HCT116 (cell line): Measurements from ENCODE around the gene ZNF581. TPM values are rescaled to one million over a fixed set of nuclear protein-coding genes. Genes with fewer than 3 reads are reported as not detected.

Experiments used
- ATAC-seq: fragments of 200-7000 bp; cut with Tn5 transposase; 2 replicates; pipeline ENCODE4 v1.9.1; 2020; ENCODE audit warnings: mild to moderate bottlenecking, moderate library complexity
- BruUV-seq: library from RNA; stranded (reverse); fragments of 400-500 nt; replicated peaks from 2 replicates; lab custom pipeline; 2021; lab: Mats Ljungman, UMichigan
- CTCF ChIA-PET: fragments of 300-600 bp; sonication (Branson Sonifier 250); formaldehyde crosslinking; loops from one replicate; lab custom pipeline; 2021; ENCODE audit warnings: antibody characterized with exemption; lab: Charles Lee
- POLR2A ChIA-PET: fragments of 300-600, 350-600 bp; sonication (Branson Sonifier 250); formaldehyde crosslinking; loops from one replicate; lab custom pipeline; 2021; ENCODE audit warnings: antibody characterized with exemption; lab: Charles Lee
- RAD21 ChIA-PET, 2 experiments: fragments of 300-600 bp; sonication (Branson Sonifier 250); formaldehyde crosslinking; loops; one replicate each; lab custom pipeline; 2023; ENCODE audit warnings: low total read pairs in 2 of 2; ENCODE audit not compliant: uncharacterized antibody in 2 of 2, unreplicated experiment in 2 of 2, low non-redundant PET in 1 of 2; lab: Charles Lee
- DNase-seq: peaks from one replicate; pipeline ENCODE4 v3.0.0-alpha.2; 2010; ENCODE audit warnings: low read depth, low spot score
- H2AFZ ChIP-seq: fragments of 200-600 bp; shearing (Covaris generic), sonication (generic); 2 replicates; pipeline ENCODE4 v1.6.1; 2017; ENCODE audit warnings: low read depth, mixed run types, mixed read lengths, antibody characterized with exemption, low read length; ENCODE audit not compliant: poor library complexity, severe bottlenecking
- H3K27ac ChIP-seq: 2 replicates; pipeline ENCODE4 v1.5.1; 2012; ENCODE audit warnings: low read depth, low read length
- H3K27me3 ChIP-seq: fragments of 200-600 bp; sonication (generic); 2 replicates; pipeline ENCODE4 v1.6.1; 2016; ENCODE audit warnings: mixed run types, low read length, mixed read lengths; ENCODE audit not compliant: insufficient read depth
- H3K36me3 ChIP-seq, 2 experiments: fragments of 200-500 bp in 1 of 2; fragments of 200-600 bp in 1 of 2; sonication (Bioruptor generic) in 1 of 2; sonication (generic) in 1 of 2; 2 replicates each; pipeline versions ENCODE4 v1.5.1 to v1.6.1; 2014 to 2016; ENCODE audit warnings: low read length in 2 of 2, inconsistent platforms in 1 of 2, mixed read lengths in 1 of 2, mixed run types in 1 of 2; ENCODE audit not compliant: insufficient read depth in 2 of 2, control insufficient read depth in 1 of 2
- H3K4me1 ChIP-seq, 2 experiments: fragments of 200-600 bp in 1 of 2; sonication (generic) in 1 of 2; 2 replicates each; pipeline versions ENCODE4 v1.5.1 to v1.6.1; 2012 to 2017; ENCODE audit warnings: low read length in 2 of 2, inconsistent platforms in 1 of 2, mild to moderate bottlenecking in 1 of 2, mixed read lengths in 1 of 2, mixed run types in 1 of 2, moderate library complexity in 1 of 2; ENCODE audit not compliant: insufficient read depth in 2 of 2, control insufficient read depth in 1 of 2
- H3K4me2 ChIP-seq: fragments of 200-600 bp; sonication (generic); 2 replicates; pipeline ENCODE4 v1.6.1; 2017; ENCODE audit warnings: mixed run types, low read length, mixed read lengths
- H3K4me3 ChIP-seq, 2 experiments: fragments of 200-600 bp in 1 of 2; sonication (generic) in 1 of 2; replicated peaks in 1 of 2; 2 replicates each; pipeline ENCODE4 v1.5.1; 2011 to 2016; ENCODE audit warnings: low read length in 2 of 2, control low read depth in 1 of 2, low read depth in 1 of 2, mild to moderate bottlenecking in 1 of 2, mixed read lengths in 1 of 2, mixed run types in 1 of 2
- H3K79me2 ChIP-seq: fragments of 200-600 bp; sonication (generic); 2 replicates; pipeline ENCODE4 v1.6.1; 2017; ENCODE audit warnings: mild to moderate bottlenecking, mixed run types, low read length, moderate library complexity, mixed read lengths; ENCODE audit not compliant: insufficient read depth
- H3K9ac ChIP-seq: fragments of 200-600 bp; sonication (generic); 2 replicates; pipeline ENCODE4 v1.6.1; 2016; ENCODE audit warnings: low read length, mixed read lengths
- H3K9me2 ChIP-seq: fragments of 200-600 bp; sonication (generic), shearing (Covaris generic); 2 replicates; pipeline ENCODE4 v1.6.1; 2017; ENCODE audit warnings: mixed run types, mild to moderate bottlenecking, moderate library complexity; ENCODE audit not compliant: insufficient read depth
- H3K9me3 ChIP-seq, 2 experiments: fragments of 200-500 bp in 1 of 2; fragments of 200-600 bp in 1 of 2; sonication (Bioruptor generic) in 1 of 2; sonication (generic) in 1 of 2; 2 replicates each; pipeline ENCODE4 v1.6.1; 2014 to 2017; ENCODE audit warnings: low read length in 2 of 2, mixed read lengths in 2 of 2, inconsistent platforms in 1 of 2, low read depth in 1 of 2, mild to moderate bottlenecking in 1 of 2, mixed run types in 1 of 2, moderate library complexity in 1 of 2; ENCODE audit not compliant: control insufficient read depth in 1 of 2, insufficient read depth in 1 of 2
- H4K20me1 ChIP-seq: fragments of 200-600 bp; sonication (generic), shearing (Covaris generic); 2 replicates; pipeline ENCODE4 v1.6.1; 2017; ENCODE audit warnings: mixed run types, mild to moderate bottlenecking, moderate library complexity; ENCODE audit not compliant: insufficient read depth
- ATF3 ChIP-seq: IDR thresholded peaks from 2 replicates; pipeline ENCODE4 v1.6.1; 2012
- CBX3 ChIP-seq: IDR thresholded peaks from 2 replicates; pipeline ENCODE4 v1.6.1; 2012; ENCODE audit warnings: low read depth
- CEBPB ChIP-seq: IDR thresholded peaks from 2 replicates; pipeline ENCODE4 v1.6.1; 2012; ENCODE audit warnings: low read depth
- CTCF ChIP-seq, 3 experiments: fragments of 200-600 bp in 1 of 3; sonication (generic) in 1 of 3; IDR thresholded peaks in 2 of 3; conservative IDR thresholded peaks in 1 of 3; 2 replicates each; pipeline ENCODE4 v1.5.1; 2012 to 2017; ENCODE audit warnings: low read depth in 2 of 3, low read length in 2 of 3, antibody characterized with exemption in 1 of 3, borderline replicate concordance in 1 of 3, control low read depth in 1 of 3, mild to moderate bottlenecking in 1 of 3, mixed read lengths in 1 of 3, mixed run types in 1 of 3, moderate library complexity in 1 of 3; ENCODE audit not compliant: insufficient read depth in 1 of 3
- EGR1 ChIP-seq: IDR thresholded peaks from 2 replicates; pipeline ENCODE4 v1.6.1; 2012; ENCODE audit warnings: low read depth
- EZH2 ChIP-seq: fragments of 200-600 bp; sonication (generic); IDR thresholded peaks from 2 replicates; pipeline ENCODE4 v1.6.1; 2017; ENCODE audit warnings: antibody characterized with exemption, mixed run types
- EZH2phosphoT487 ChIP-seq: fragments of 200-600 bp; IDR thresholded peaks from 2 replicates; pipeline ENCODE4 v1.6.1; 2018; ENCODE audit warnings: antibody characterized with exemption, borderline replicate concordance
- FOSL1 ChIP-seq: IDR thresholded peaks from 2 replicates; pipeline ENCODE4 v1.6.1; 2012; ENCODE audit warnings: low read depth
- RAD21 ChIP-seq: IDR thresholded peaks from 2 replicates; pipeline ENCODE4 v1.6.1; 2012; ENCODE audit warnings: low read depth, mild to moderate bottlenecking
- REST ChIP-seq: IDR thresholded peaks from 2 replicates; pipeline ENCODE4 v1.6.1; 2012; ENCODE audit warnings: low read depth
- SIN3A ChIP-seq: IDR thresholded peaks from 2 replicates; pipeline ENCODE4 v1.6.1; 2012; ENCODE audit warnings: low read depth
- SP1 ChIP-seq: IDR thresholded peaks from 2 replicates; pipeline ENCODE4 v1.6.1; 2012; ENCODE audit warnings: low read depth
- SRF ChIP-seq: IDR thresholded peaks from 2 replicates; pipeline ENCODE4 v1.6.1; 2012; ENCODE audit warnings: low read depth
- YY1 ChIP-seq: IDR thresholded peaks from 2 replicates; pipeline ENCODE4 v1.6.1; 2011; ENCODE audit warnings: low read length, low read depth, moderate library complexity, mild to moderate bottlenecking; ENCODE audit not compliant: insufficient replicate concordance; ENCODE audit errors: extremely low read depth
- ZFX ChIP-seq: fragments of 450-650 bp; IDR thresholded peaks from 2 replicates; pipeline ENCODE4 v1.6.1; 2017
- intact Hi-C: fragments of 100-400 bp; cut with micrococcal nuclease; formaldehyde crosslinking; loops from 2 replicates; pipeline ENCODE4 v1.10.0; 2022
- total RNA-seq: library from RNA; stranded (reverse); gene quantifications from one replicate; pipeline ENCODE4 v1.2.1, GENCODE V29; 2021; ENCODE audit not compliant: unreplicated experiment

The ZNF581 gene
- total RNA-seq, 1 experiment from 2014 or later, result 44.4 TPM

GRCh38 chr19:55615543-55616394, 27.7 kb upstream of the ZNF581 start:
- ATAC-seq (no peak), DNase-seq (no peak)
- TF ChIP-seq CEBPB, result no peak
- CTCF ChIA-PET, result no interaction called here
- Histone ChIP-seq H3K27ac (no peak overlapping the region), H3K9ac (no peak overlapping the region), H4K20me1 (no peaks in the 10 kb centered on the region), H2AFZ (no peak overlapping the region), H3K27me3 (no peaks in the 10 kb centered on the region), H3K79me2 (peaks cover 6% of the 10 kb centered on the region; the same call in 1 of the 2 replicates), H3K9me2 (no peaks in the 10 kb centered on the region), H3K4me3 (no peak overlapping the region), H3K9me3 (no peaks in the 10 kb centered on the region), H3K36me3 (peaks cover 0 to 7% of the 10 kb centered on the region in 2 experiments; a peak in 2 of 4 replicates), H3K4me2 (no peak overlapping the region), H3K4me1 (no peaks in the 10 kb centered on the region)
- no TSS peak for BruUV-seq
- POLR2A ChIA-PET, result no interaction called here
- intact Hi-C loops, result no loop called here
- RAD21 ChIA-PET, result no interaction called here

- no peak overlapping the region for H3K4me2 ChIP-seq
- TF ChIP-seq EZH2phosphoT487 (no peak), SP1 (no peak), CTCF (IDR thresholded peaks at IDR 0.05 in 2 of 3, conservative IDR thresholded peaks at IDR 0.05 in 1 of 3; ENCODE audit: borderline replicate concordance in 1 of 3, insufficient read depth in 1 of 3, low read depth in 2 of 3, low read length in 2 of 3) (no peak), YY1 (no peak), EGR1 (no peak), RAD21 (no peak), SIN3A (no peak), REST (no peak), EZH2 (no peak), CBX3 (no peak), ZFX (no peak), FOSL1 (no peak), ATF3 (no peak), SRF (no peak)
Measured at GRCh38 chr19:55616395-55616875, 27.0 kb upstream of the ZNF581 start.

More at GRCh38 chr19:55616395-55616875, 27.0 kb upstream of the ZNF581 start:
- intact Hi-C loops, result no loop called here
- Histone ChIP-seq H4K20me1 (no peaks in the 10 kb centered on the region), H3K4me3 (no peak overlapping the region), H2AFZ (no peak overlapping the region), H3K4me1 (no peaks in the 10 kb centered on the region), H3K36me3 (peaks cover 0 to 6% of the 10 kb centered on the region in 2 experiments; a peak in 2 of 4 replicates), H3K9me3 (no peaks in the 10 kb centered on the region), H3K27me3 (no peaks in the 10 kb centered on the region), H3K27ac (no peak overlapping the region), H3K9me2 (no peaks in the 10 kb centered on the region), H3K79me2 (peaks cover under 1% of the 10 kb centered on the region; the same call in 1 of the 2 replicates), H3K9ac (no peak overlapping the region)
- no TSS peak for BruUV-seq
- ChIA-PET CTCF (no interaction called here), RAD21 (no interaction called here), POLR2A (no interaction called here)
- DNase-seq, result no peak
- no peak for ATAC-seq
